GM10266 (cell line): ENCODE results near the gene PHACTR1.

Experiments
- DNase-seq: peaks from one replicate; pipeline ENCODE4 v3.0.0; 2012; ENCODE audit errors: extremely low spot score
- CTCF ChIP-seq: IDR thresholded peaks from 2 replicates; pipeline ENCODE4 v1.5.1; 2012; ENCODE audit warnings: mild to moderate bottlenecking, low read depth; ENCODE audit not compliant: control insufficient read depth, insufficient read depth; ENCODE audit errors: missing control alignments

The PHACTR1 gene

GRCh38 chr6:12977806-12978205 is 261.2 kb downstream of the PHACTR1 start:
- no peak for DNase-seq
- TF ChIP-seq CTCF = no peak

GRCh38 chr6:12980741-12981140 is 264.2 kb downstream of the PHACTR1 start:
- no peak for TF ChIP-seq CTCF
- no peak for DNase-seq

GRCh38 chr6:12984776-12985175 is 268.2 kb downstream of the PHACTR1 start:
- DNase-seq = no peak
- no peak for TF ChIP-seq CTCF

GRCh38 chr6:12987783-12988182 is 271.2 kb downstream of the PHACTR1 start:
- TF ChIP-seq CTCF = no peak
- DNase-seq = no peak

GRCh38 chr6:12990162-12990561 is 273.6 kb downstream of the PHACTR1 start:
- DNase-seq = no peak
- no peak for TF ChIP-seq CTCF

GRCh38 chr6:12991435-12991834 is 274.9 kb downstream of the PHACTR1 start:
- no peak for DNase-seq
- TF ChIP-seq CTCF = no peak

- DNase-seq = no peak
- no peak for TF ChIP-seq CTCF
Observed at GRCh38 chr6:12992770-12993169, 276.2 kb downstream of the PHACTR1 start.
